ENCODE data around the gene FOXF2. TPM values are rescaled to one million over a fixed set of nuclear protein-coding genes. Genes with fewer than 3 reads are reported as not detected.

The FOXF2 gene
- total and polyA plus RNA-seq, 2 experiments from 2014 or later = not detected

- DNase-seq (ENCODE audit: low spot score) (no peak), ATAC-seq (no peak)
- H3F3A ChIP-seq (replicated peaks; ENCODE audit: low read depth) = peaks cover 20% of the 10 kb centered on the region
- 0 out of 3 replicates have a peak, but pooled peaks cover 4% of the 10 kb centered on the region for H3K9me3 Mint-ChIP-seq
- peak overlapping the region; percentile 46 for H3K4me3 Mint-ChIP-seq
- TF ChIP-seq ZNF331 (CRISPR knock-in tag; IDR thresholded peaks at IDR 0.05; ENCODE audit: low read depth) (no peak), STAT1 (IDR thresholded peaks at IDR 0.05; ENCODE audit: unreplicated experiment) (no peak), REST (IDR thresholded peaks at IDR 0.05; ENCODE audit: unreplicated experiment) (no peak), NANOG (IDR thresholded peaks at IDR 0.05; ENCODE audit: borderline replicate concordance) (no peak), EZH2 (IDR thresholded peaks at IDR 0.05; ENCODE audit: low read depth, unreplicated experiment) (peak; percentile 97), JUNB (IDR thresholded peaks at IDR 0.05; ENCODE audit: unreplicated experiment) (no peak), POLR2AphosphoS5 (IDR thresholded peaks at IDR 0.05; ENCODE audit: low read depth) (no peak), EZH2phosphoT487 (IDR thresholded peaks at IDR 0.05; ENCODE audit: unreplicated experiment) (peak; percentile 90), ZNF462 (CRISPR knock-in tag; IDR thresholded peaks at IDR 0.05) (no peak), ZNF114 (CRISPR knock-in tag; IDR thresholded peaks at IDR 0.05) (no peak), ETS1 (IDR thresholded peaks at IDR 0.05) (no peak), CREB1 (CRISPR knock-in tag; IDR thresholded peaks at IDR 0.05; ENCODE audit: low read depth) (no peak)
- H4K20me1 ChIP-seq (replicated peaks; ENCODE audit: insufficient read depth) = peaks cover 7% of the 10 kb centered on the region
- no peak overlapping the region for H3K27ac Mint-ChIP-seq
- peaks cover 39% of the 10 kb centered on the region for H3K4me1 ChIP-seq (ENCODE audit: insufficient read depth)
- H3K27ac ChIP-seq (ENCODE audit: low read depth) = no peak overlapping the region
- no peaks in the 10 kb centered on the region for H3K36me3 ChIP-seq (ENCODE audit: insufficient read depth)
- peaks cover 90% of the 10 kb centered on the region for H3K27me3 Mint-ChIP-seq (ENCODE audit: insufficient read depth, low read depth, poor library complexity)
- peak overlapping the region; percentile 53 for H3K4me3 ChIP-seq
- no peaks in the 10 kb centered on the region for H3K79me2 ChIP-seq (replicated peaks; ENCODE audit: insufficient read depth)
- peaks cover 100% of the 10 kb centered on the region for H3K27me3 ChIP-seq (ENCODE audit: insufficient read depth)
- peak overlapping the region; percentile 84 for H3K4me2 ChIP-seq
- no peaks in the 10 kb centered on the region for H3K36me3 Mint-ChIP-seq (ENCODE audit: low read depth)
- H3K4me1 Mint-ChIP-seq = peaks cover 24% of the 10 kb centered on the region
- no peaks in the 10 kb centered on the region for H3K9me2 ChIP-seq (ENCODE audit: insufficient read depth)
- H2AFZ ChIP-seq = peak overlapping the region; percentile 23; the same call in 1 of the 2 replicates
Measured at GRCh38 chr6:1379017-1379787, 10.2 kb upstream of the FOXF2 start.

Data from GM23338 (cell line).